HepG2 (cell line): Measurements from ENCODE around the gene TBC1D16. TPM values are rescaled to one million over a fixed set of nuclear protein-coding genes. Genes with fewer than 3 reads are reported as not detected.
A peak's percentile ranks its signal among the peaks of the same experiment; 100 is the strongest.

Source experiments
- GATA4 ChIP-seq: sonication (generic); IDR thresholded peaks from 2 replicates; pipeline ENCODE4 v1.6.1; 2016; ENCODE audit warnings: antibody characterized with exemption, low read depth, borderline replicate concordance
- HNRNPL ChIP-seq: fragments of 200-400 bp; formaldehyde crosslinking; IDR thresholded peaks from 2 replicates; pipeline ENCODE4 v1.6.1; 2017; ENCODE audit warnings: mild to moderate bottlenecking, low read depth, low read length
- HOXA9 ChIP-seq: sonication (generic); formaldehyde crosslinking; IDR thresholded peaks from 2 replicates; pipeline ENCODE4 v1.8.1; 2022; ENCODE audit warnings: missing genetic modification reagents, mild to moderate bottlenecking, moderate library complexity, borderline replicate concordance
- JARID2 ChIP-seq: sonication (generic); formaldehyde crosslinking; IDR thresholded peaks from 2 replicates; pipeline ENCODE4 v1.8.1; 2023; ENCODE audit warnings: missing genetic modification reagents, inconsistent platforms; ENCODE audit not compliant: insufficient replicate concordance
- JDP2 ChIP-seq: sonication (generic); formaldehyde crosslinking; IDR thresholded peaks from 2 replicates; pipeline ENCODE4 v1.8.1; 2022; ENCODE audit warnings: missing genetic modification reagents, borderline replicate concordance
- MED1 ChIP-seq: sonication (generic); formaldehyde crosslinking; IDR thresholded peaks from 2 replicates; pipeline ENCODE4 v1.4.0; 2020; ENCODE audit warnings: missing genetic modification reagents
- MED8 ChIP-seq: sonication (generic); formaldehyde crosslinking; IDR thresholded peaks from 2 replicates; pipeline ENCODE4 v1.8.1; 2023; ENCODE audit warnings: mild to moderate bottlenecking, missing genetic modification reagents; ENCODE audit not compliant: insufficient replicate concordance
- NFKBIZ ChIP-seq: IDR thresholded peaks from 2 replicates; pipeline ENCODE4 v1.6.1; 2018; ENCODE audit warnings: missing genetic modification reagents, missing compliant biosample characterization
- RAD51 ChIP-seq: fragments of 450-650 bp; IDR thresholded peaks from 2 replicates; pipeline ENCODE4 v1.6.1; 2016; ENCODE audit warnings: borderline replicate concordance
- ZFP62 ChIP-seq: sonication (generic); formaldehyde crosslinking; IDR thresholded peaks from 2 replicates; pipeline ENCODE4 v1.4.0; 2020; ENCODE audit warnings: missing genetic modification reagents
- ZNF230 ChIP-seq: sonication (generic); formaldehyde crosslinking; IDR thresholded peaks from 2 replicates; pipeline ENCODE4 v1.4.0; 2020; ENCODE audit warnings: mild to moderate bottlenecking, missing genetic modification reagents
- ZNF337 ChIP-seq: sonication (generic); formaldehyde crosslinking; IDR thresholded peaks from 2 replicates; pipeline ENCODE4 v1.5.1; 2020; ENCODE audit warnings: missing genetic modification reagents, low read depth, mild to moderate bottlenecking, borderline replicate concordance
- ZNF451 ChIP-seq: sonication (generic); formaldehyde crosslinking; IDR thresholded peaks from 2 replicates; pipeline ENCODE4 v1.5.0; 2020; ENCODE audit warnings: mild to moderate bottlenecking, missing genetic modification reagents
- ZNF556 ChIP-seq: sonication (generic); formaldehyde crosslinking; IDR thresholded peaks from 2 replicates; pipeline ENCODE4 v1.4.0; 2020; ENCODE audit warnings: mild to moderate bottlenecking, missing genetic modification reagents, borderline replicate concordance
- ZNF563 ChIP-seq: sonication (generic); formaldehyde crosslinking; IDR thresholded peaks from 2 replicates; pipeline ENCODE4 v1.8.0; 2022; ENCODE audit warnings: mild to moderate bottlenecking, moderate library complexity, missing genetic modification reagents
- ZNF570 ChIP-seq: sonication (generic); formaldehyde crosslinking; IDR thresholded peaks from 2 replicates; pipeline ENCODE4 v1.4.0; 2020; ENCODE audit warnings: mild to moderate bottlenecking, missing genetic modification reagents, borderline replicate concordance
- ZNF775 ChIP-seq: sonication (generic); formaldehyde crosslinking; IDR thresholded peaks from 2 replicates; pipeline ENCODE4 v1.4.0; 2020; ENCODE audit warnings: missing genetic modification reagents, mild to moderate bottlenecking, moderate library complexity, borderline replicate concordance
- ZSCAN12 ChIP-seq: sonication (generic); formaldehyde crosslinking; IDR thresholded peaks from 2 replicates; pipeline ENCODE4 v1.9.0; 2021; ENCODE audit warnings: mild to moderate bottlenecking, missing genetic modification reagents
- ZSCAN30 ChIP-seq: sonication (generic); formaldehyde crosslinking; IDR thresholded peaks from 2 replicates; pipeline ENCODE4 v1.5.0; 2020; ENCODE audit warnings: mild to moderate bottlenecking, missing genetic modification reagents
- polyA plus RNA-seq, 8 experiments: library from polyadenylated mRNA; depleted of rRNA in 3 of 8; stranded (reverse) in 7 of 8; unstranded in 1 of 8; fragments of >200 nt; fragmentation: Illumina TruSeq in 4 of 8; extraction: Trizol in 4 of 8; gene quantifications; 2 replicates each; pipeline versions ENCODE4 v1.2.1 to v1.2.3, GENCODE V29; 2011 to 2016; ENCODE audit warnings: low read depth in 4 of 8, missing spikeins in 1 of 8, mixed read lengths in 1 of 8; ENCODE audit not compliant: insufficient read depth in 1 of 8
- total RNA-seq, 5 experiments: library from RNA; depleted of rRNA; stranded (reverse); fragments of >200 nt; fragmentation: Illumina TruSeq; extraction: Trizol; gene quantifications; 2 replicates each; pipeline ENCODE4 v1.2.3, GENCODE V29; 2016; ENCODE audit warnings: low read depth in 1 of 5
- TF ChIP-seq, protein P1 (sequence below): IDR thresholded peaks from 2 replicates; pipeline ENCODE4 v1.6.1; 2016
- TF ChIP-seq, protein P2 (sequence below): conservative IDR thresholded peaks from 2 replicates; pipeline ENCODE4 v1.6.1; 2018; ENCODE audit warnings: missing genetic modification reagents
- TF ChIP-seq, protein P3 (sequence below): sonication (generic); formaldehyde crosslinking; IDR thresholded peaks from 2 replicates; pipeline ENCODE4 v1.4.0; 2020; ENCODE audit warnings: low read depth, mild to moderate bottlenecking, missing genetic modification reagents
- TF ChIP-seq, protein P4 (sequence below): sonication (generic); formaldehyde crosslinking; IDR thresholded peaks from 2 replicates; pipeline ENCODE4 v1.4.0; 2020; ENCODE audit warnings: missing genetic modification reagents, borderline replicate concordance

Gene TBC1D16
- total and polyA plus RNA-seq, 2 of the 13 experiments (the other 11 are each of a cell fraction or from before 2014, with no cell fraction given), result 14.9 to 24.9 TPM

DNA sequence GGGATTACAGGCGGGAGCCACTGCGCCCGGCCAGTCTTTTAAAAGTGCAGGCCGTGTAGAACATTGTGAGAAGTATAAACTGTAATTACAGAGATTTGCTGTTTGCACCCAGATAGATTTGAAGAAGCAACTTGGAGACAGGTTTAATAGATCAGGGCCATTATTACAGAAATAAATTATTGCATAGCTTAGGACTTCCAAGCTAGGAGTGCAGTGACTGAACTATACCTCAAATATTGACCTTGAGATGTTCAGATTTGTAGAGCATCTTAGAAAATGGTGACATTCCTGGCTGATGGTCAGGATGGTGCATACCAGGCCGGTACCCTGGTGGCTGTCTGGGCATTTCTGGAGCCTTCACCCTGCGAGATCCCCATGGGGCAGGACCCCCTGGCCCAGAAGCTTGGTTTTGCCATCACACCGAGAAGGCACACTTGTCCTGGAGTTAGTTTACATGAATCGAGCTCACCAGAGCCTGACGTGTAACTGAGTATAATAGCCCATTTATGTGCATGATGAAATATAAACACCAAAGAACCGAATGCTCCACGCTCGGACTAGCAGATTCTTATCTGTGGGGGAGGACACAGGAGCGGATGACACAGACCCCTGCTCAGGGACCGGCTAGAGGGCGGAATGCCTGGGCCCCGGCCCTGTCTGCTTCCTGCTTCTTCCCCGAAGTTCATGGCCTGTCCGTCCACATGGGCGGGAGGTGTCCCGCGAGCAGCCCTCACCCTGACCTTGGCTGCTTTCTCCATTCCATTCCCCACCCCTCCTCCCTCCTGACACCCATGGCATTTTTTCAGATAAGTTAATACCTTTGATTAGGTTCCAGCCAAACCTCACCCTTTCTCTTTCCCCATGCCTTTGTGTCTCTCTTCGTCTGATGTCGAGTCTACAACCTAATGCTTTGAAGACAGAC, 32.9 kb upstream of the TBC1D16 start (continued):
- TF ChIP-seq, protein P1, sequence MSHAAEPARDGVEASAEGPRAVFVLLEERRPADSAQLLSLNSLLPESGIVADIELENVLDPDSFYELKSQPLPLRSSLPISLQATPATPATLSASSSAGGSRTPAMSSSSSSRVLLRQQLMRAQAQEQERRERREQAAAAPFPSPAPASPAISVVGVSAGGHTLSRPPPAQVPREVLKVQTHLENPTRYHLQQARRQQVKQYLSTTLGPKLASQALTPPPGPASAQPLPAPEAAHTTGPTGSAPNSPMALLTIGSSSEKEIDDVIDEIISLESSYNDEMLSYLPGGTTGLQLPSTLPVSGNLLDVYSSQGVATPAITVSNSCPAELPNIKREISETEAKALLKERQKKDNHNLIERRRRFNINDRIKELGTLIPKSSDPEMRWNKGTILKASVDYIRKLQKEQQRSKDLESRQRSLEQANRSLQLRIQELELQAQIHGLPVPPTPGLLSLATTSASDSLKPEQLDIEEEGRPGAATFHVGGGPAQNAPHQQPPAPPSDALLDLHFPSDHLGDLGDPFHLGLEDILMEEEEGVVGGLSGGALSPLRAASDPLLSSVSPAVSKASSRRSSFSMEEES, result 0 out of 2 replicates have a peak, but pooled peaks have one; percentile 14
- TF ChIP-seq ZNF337 (no peak), ZNF230 (no peak), ZSCAN30 (CRISPR knock-in tag) (no peak), GATA4 (0 out of 2 replicates have a peak, but pooled peaks have one; percentile 45), ZNF563 (no peak), ZNF556 (CRISPR knock-in tag) (no peak), ZSCAN12 (no peak), RAD51 (no peak), JARID2 (CRISPR knock-in tag) (no peak), ZNF451 (CRISPR knock-in tag) (no peak), ZNF775 (CRISPR knock-in tag) (no peak), NFKBIZ (CRISPR knock-in tag) (no peak), HNRNPL (no peak), JDP2 (CRISPR knock-in tag) (no peak), ZNF570 (CRISPR knock-in tag) (no peak), MED1 (CRISPR knock-in tag) (peak; percentile 63; the same call in 1 of the 2 replicates), ZFP62 (CRISPR knock-in tag) (no peak), MED8 (CRISPR knock-in tag) (peak; percentile 40), HOXA9 (CRISPR knock-in tag) (no peak)
- TF ChIP-seq, protein P2, sequence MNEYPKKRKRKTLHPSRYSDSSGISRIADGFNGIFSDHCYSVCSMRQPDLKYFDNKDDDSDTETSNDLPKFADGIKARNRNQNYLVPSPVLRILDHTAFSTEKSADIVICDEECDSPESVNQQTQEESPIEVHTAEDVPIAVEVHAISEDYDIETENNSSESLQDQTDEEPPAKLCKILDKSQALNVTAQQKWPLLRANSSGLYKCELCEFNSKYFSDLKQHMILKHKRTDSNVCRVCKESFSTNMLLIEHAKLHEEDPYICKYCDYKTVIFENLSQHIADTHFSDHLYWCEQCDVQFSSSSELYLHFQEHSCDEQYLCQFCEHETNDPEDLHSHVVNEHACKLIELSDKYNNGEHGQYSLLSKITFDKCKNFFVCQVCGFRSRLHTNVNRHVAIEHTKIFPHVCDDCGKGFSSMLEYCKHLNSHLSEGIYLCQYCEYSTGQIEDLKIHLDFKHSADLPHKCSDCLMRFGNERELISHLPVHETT (CRISPR knock-in tag), result no peak
- TF ChIP-seq, protein P3, sequence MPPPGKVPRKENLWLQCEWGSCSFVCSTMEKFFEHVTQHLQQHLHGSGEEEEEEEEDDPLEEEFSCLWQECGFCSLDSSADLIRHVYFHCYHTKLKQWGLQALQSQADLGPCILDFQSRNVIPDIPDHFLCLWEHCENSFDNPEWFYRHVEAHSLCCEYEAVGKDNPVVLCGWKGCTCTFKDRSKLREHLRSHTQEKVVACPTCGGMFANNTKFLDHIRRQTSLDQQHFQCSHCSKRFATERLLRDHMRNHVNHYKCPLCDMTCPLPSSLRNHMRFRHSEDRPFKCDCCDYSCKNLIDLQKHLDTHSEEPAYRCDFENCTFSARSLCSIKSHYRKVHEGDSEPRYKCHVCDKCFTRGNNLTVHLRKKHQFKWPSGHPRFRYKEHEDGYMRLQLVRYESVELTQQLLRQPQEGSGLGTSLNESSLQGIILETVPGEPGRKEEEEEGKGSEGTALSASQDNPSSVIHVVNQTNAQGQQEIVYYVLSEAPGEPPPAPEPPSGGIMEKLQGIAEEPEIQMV (CRISPR knock-in tag), result no peak
- TF ChIP-seq, protein P4, sequence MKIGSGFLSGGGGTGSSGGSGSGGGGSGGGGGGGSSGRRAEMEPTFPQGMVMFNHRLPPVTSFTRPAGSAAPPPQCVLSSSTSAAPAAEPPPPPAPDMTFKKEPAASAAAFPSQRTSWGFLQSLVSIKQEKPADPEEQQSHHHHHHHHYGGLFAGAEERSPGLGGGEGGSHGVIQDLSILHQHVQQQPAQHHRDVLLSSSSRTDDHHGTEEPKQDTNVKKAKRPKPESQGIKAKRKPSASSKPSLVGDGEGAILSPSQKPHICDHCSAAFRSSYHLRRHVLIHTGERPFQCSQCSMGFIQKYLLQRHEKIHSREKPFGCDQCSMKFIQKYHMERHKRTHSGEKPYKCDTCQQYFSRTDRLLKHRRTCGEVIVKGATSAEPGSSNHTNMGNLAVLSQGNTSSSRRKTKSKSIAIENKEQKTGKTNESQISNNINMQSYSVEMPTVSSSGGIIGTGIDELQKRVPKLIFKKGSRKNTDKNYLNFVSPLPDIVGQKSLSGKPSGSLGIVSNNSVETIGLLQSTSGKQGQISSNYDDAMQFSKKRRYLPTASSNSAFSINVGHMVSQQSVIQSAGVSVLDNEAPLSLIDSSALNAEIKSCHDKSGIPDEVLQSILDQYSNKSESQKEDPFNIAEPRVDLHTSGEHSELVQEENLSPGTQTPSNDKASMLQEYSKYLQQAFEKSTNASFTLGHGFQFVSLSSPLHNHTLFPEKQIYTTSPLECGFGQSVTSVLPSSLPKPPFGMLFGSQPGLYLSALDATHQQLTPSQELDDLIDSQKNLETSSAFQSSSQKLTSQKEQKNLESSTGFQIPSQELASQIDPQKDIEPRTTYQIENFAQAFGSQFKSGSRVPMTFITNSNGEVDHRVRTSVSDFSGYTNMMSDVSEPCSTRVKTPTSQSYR (CRISPR knock-in tag), result peak; percentile 91
